PFSK-1 (cell line): ENCODE measurements around the gene TAF3.

ENCODE experiments used
- FOXP2 ChIP-seq: optimal IDR thresholded peaks from 2 replicates; pipeline ENCODE3; 2011; ENCODE audit warnings: borderline replicate concordance, control low read depth, inconsistent platforms; ENCODE audit not compliant: insufficient read depth; ENCODE audit errors: extremely low read length, extremely low read depth
- POLR2AphosphoS5 ChIP-seq: IDR thresholded peaks from 2 replicates; pipeline ENCODE4 v1.6.1; 2012; ENCODE audit warnings: low read depth, mild to moderate bottlenecking, control low read depth, low read length, moderate library complexity
- SIN3A ChIP-seq: IDR thresholded peaks from 2 replicates; pipeline ENCODE4 v1.6.1; 2012; ENCODE audit warnings: mild to moderate bottlenecking, low read length, moderate library complexity, borderline replicate concordance; ENCODE audit not compliant: insufficient read depth
- TAF1 ChIP-seq: IDR thresholded peaks from 2 replicates; pipeline ENCODE4 v1.6.1; 2012; ENCODE audit warnings: low read length, control low read depth, borderline replicate concordance; ENCODE audit not compliant: insufficient read depth
- TF ChIP-seq, protein P1 (sequence below), 2 experiments: IDR thresholded peaks; 2 replicates each; pipeline versions ENCODE4 v1.6.1 to v1.8.0; 2011 to 2012; ENCODE audit warnings: low read depth in 2 of 2, low read length in 2 of 2, control low read depth in 1 of 2, inconsistent platforms in 1 of 2, mild to moderate bottlenecking in 1 of 2, moderate library complexity in 1 of 2; ENCODE audit not compliant: insufficient read depth in 1 of 2

TAF3 gene

DNA sequence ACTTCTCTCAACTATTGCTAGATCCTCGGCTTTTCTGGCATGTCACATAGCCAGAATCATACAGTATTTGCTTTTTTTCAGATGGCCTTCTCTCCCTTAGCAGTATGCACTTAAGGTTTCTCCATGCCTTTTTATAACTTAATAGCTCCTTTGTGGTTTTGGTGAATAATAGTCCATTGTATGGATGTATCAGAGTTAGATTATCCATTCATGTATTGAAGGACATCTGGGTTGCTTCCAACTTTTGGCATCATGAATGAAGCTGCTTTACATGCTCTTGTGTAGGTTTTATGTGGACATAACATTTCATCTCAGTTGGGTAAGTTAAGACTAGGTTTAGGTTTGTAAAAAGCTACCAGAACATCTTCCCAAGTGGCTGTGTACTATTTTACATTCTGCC, 25.8 kb upstream of the TAF3 start:
- TF ChIP-seq, protein P1, sequence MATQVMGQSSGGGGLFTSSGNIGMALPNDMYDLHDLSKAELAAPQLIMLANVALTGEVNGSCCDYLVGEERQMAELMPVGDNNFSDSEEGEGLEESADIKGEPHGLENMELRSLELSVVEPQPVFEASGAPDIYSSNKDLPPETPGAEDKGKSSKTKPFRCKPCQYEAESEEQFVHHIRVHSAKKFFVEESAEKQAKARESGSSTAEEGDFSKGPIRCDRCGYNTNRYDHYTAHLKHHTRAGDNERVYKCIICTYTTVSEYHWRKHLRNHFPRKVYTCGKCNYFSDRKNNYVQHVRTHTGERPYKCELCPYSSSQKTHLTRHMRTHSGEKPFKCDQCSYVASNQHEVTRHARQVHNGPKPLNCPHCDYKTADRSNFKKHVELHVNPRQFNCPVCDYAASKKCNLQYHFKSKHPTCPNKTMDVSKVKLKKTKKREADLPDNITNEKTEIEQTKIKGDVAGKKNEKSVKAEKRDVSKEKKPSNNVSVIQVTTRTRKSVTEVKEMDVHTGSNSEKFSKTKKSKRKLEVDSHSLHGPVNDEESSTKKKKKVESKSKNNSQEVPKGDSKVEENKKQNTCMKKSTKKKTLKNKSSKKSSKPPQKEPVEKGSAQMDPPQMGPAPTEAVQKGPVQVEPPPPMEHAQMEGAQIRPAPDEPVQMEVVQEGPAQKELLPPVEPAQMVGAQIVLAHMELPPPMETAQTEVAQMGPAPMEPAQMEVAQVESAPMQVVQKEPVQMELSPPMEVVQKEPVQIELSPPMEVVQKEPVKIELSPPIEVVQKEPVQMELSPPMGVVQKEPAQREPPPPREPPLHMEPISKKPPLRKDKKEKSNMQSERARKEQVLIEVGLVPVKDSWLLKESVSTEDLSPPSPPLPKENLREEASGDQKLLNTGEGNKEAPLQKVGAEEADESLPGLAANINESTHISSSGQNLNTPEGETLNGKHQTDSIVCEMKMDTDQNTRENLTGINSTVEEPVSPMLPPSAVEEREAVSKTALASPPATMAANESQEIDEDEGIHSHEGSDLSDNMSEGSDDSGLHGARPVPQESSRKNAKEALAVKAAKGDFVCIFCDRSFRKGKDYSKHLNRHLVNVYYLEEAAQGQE (IDR thresholded peaks at IDR 0.05; ENCODE audit: insufficient read depth in 1 of 2, low read depth in 2 of 2, low read length in 2 of 2), result no peak
- no peak for TF ChIP-seq TAF1
- TF ChIP-seq POLR2AphosphoS5, result no peak
- TF ChIP-seq SIN3A, result no peak
- TF ChIP-seq FOXP2, result no peak

DNA sequence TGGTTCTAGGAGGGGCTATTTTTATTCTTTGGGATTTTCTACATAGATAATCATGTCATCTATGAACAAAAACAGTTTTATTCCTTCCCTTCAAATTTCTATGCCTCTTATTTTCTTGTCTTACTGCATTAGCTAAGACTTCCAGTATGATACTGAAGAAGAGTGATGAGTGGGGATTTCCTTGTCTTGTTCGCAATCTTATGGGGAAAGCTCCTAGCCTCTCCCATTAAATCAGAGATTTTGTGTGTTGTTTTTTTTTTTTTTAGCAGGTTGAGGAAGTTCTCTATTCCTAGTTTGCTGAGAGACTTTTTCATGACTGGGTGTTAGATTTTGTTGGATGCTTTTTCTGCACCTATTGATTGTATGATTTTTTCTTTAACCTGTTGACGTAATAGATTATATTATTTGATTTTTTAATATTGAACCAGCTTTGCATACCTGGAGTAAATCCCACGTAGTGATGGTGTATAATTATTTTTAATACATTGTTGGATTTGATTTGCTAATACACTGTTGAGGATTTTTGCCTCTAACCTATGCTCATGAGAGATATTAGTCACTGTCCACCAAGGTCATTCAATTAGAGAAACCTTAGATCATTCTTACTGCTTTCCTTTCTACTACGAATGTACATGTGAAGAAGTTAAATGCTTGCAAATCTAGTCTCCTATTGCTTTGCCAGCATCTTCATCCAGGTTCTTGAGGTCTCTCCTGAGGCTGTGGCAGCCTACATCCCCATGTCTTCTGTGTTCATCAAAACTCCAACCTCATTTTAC, 23.9 kb upstream of the TAF3 start:
- TF ChIP-seq POLR2AphosphoS5 (no peak), TAF1 (no peak), SIN3A (no peak)

DNA sequence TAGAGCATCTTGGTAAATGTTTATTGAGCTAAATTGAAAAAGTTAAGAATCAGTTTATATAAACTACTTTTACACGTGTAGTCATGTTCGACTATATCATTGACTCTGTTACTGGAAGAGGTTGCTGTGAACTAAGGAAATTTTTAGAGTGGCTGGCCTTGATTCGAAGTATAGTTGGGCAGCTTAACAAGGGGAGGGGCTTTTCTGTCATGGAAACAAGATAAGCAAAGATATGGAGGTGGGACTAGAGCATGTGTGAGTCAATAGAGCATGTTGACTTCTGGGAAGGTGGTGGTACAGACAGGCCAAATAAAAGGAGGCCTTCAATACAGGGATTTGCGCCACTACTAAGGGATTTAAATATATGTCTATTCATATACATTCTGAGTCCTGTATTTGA, 22.7 kb upstream of the TAF3 start:
- TF ChIP-seq SIN3A, result no peak

DNA sequence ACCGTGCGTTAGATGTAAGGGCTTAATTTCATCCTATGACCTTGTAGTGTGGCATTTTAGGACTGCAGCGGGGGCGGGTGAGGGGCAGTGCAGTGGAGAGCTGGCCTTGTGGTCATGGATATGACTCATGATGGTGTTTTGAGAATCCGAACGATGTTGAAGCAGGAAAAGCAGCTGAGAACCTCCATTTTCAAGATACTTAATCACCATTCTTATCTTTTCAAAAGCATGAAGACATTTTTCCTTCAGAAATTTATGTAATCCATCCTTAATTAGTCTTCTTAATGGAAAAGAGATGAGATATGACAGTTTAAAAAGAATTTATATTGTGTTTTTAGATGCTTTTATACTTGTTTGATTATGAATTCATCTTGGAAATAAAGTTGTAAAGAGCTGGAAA, 20.7 kb upstream of the TAF3 start:
- TF ChIP-seq FOXP2 (no peak), POLR2AphosphoS5 (no peak), SIN3A (no peak)
- TF ChIP-seq, protein P1 (IDR thresholded peaks at IDR 0.05; ENCODE audit: insufficient read depth in 1 of 2, low read depth in 2 of 2, low read length in 2 of 2), result no peak

DNA sequence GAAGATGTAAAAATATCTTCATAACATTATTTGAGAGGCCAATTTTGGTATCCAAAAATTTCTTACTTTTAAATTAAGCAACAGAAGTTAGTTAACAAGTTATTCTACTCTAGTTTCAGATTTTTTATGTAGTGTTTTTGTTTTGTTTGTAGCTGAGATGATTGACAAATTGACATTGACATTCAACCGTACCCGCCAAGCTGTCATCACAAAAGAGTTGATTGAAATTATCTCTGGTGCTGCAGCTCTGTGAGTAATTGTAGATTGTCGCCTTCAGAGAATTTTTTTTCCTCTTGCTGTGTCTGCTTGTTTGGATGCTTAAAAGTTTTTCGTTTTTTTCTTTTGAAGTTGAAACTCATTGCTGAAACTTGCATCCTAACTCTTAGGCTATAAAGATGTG, 15.7 kb upstream of the TAF3 start:
- TF ChIP-seq TAF1 (no peak), FOXP2 (no peak), SIN3A (no peak), POLR2AphosphoS5 (no peak)
- TF ChIP-seq, protein P1 (IDR thresholded peaks at IDR 0.05; ENCODE audit: insufficient read depth in 1 of 2, low read depth in 2 of 2, low read length in 2 of 2), result no peak

DNA sequence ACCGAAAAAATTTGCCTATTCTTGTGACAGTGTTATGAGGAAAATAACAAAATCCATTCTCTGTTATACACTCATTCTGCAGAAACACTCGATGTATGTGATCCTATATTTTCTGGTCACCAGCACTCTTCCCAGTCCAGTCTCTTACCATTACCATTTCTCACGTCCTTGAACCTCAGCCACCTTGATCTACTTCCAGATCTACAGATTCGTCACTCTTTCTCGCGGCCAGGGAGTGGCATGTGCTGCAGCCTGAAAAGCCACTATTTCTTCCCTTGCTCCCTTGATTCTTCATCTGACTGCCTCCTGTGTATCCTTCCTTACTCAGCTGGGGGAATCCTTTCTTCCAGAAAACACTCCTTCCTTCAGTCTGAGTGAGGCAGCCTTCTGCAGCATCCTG, 14.1 kb upstream of the TAF3 start:
- no peak for TF ChIP-seq TAF1
- no peak for TF ChIP-seq SIN3A
- TF ChIP-seq, protein P1 (IDR thresholded peaks at IDR 0.05; ENCODE audit: insufficient read depth in 1 of 2, low read depth in 2 of 2, low read length in 2 of 2), result no peak
- no peak for TF ChIP-seq POLR2AphosphoS5
- no peak for TF ChIP-seq FOXP2
